Neural progenitor cell (in vitro differentiated cells): Measurements from ENCODE around the gene TMEM185B. TPM values are rescaled to one million over a fixed set of nuclear protein-coding genes. Genes with fewer than 3 reads are reported as not detected.
A peak's percentile ranks its signal among the peaks of the same experiment; 100 is the strongest.

ENCODE experiments used
- DNase-seq: peaks from one replicate; pipeline ENCODE4 v3.0.0-alpha.2; 2016; ENCODE audit warnings: low spot score
- H2AFZ ChIP-seq: fragments of 200-600 bp; sonication (generic); replicated peaks from 2 replicates; pipeline ENCODE4 v1.6.1; 2016; ENCODE audit warnings: antibody characterized with exemption
- H3F3A ChIP-seq: fragments of 200-600 bp; sonication (generic); 2 replicates; pipeline ENCODE4 v1.6.1; 2016; ENCODE audit warnings: antibody characterized with exemption, low read depth
- H3K27ac ChIP-seq: fragments of 200-600 bp; sonication (generic); 2 replicates; pipeline ENCODE4 v1.5.1; 2016; ENCODE audit warnings: mild to moderate bottlenecking
- H3K27me3 ChIP-seq: fragments of 200-600 bp; sonication (generic); 2 replicates; pipeline ENCODE4 v1.6.1; 2016; ENCODE audit warnings: mild to moderate bottlenecking, moderate library complexity
- H3K36me3 ChIP-seq: fragments of 200-600 bp; sonication (generic); 2 replicates; pipeline ENCODE4 v1.5.1; 2016
- H3K4me1 ChIP-seq: fragments of 200-600 bp; sonication (generic); 2 replicates; pipeline ENCODE4 v1.6.1; 2016; ENCODE audit warnings: mixed run types
- H3K4me2 ChIP-seq: fragments of 200-600 bp; sonication (generic); 2 replicates; pipeline ENCODE4 v1.6.1; 2016
- H3K4me3 ChIP-seq: fragments of 200-600 bp; sonication (generic); 2 replicates; pipeline ENCODE4 v1.5.1; 2016
- H3K79me2 ChIP-seq: fragments of 200-600 bp; sonication (generic); 2 replicates; pipeline ENCODE4 v1.6.1; 2016; ENCODE audit warnings: low read depth
- H3K9ac ChIP-seq: fragments of 200-600 bp; sonication (generic); 2 replicates; pipeline ENCODE4 v1.6.1; 2016
- H3K9me3 ChIP-seq: fragments of 200-600 bp; sonication (generic); 2 replicates; pipeline ENCODE4 v1.5.1; 2016; ENCODE audit warnings: low read depth
- H4K20me1 ChIP-seq: fragments of 200-600 bp; sonication (generic); 2 replicates; pipeline ENCODE4 v1.6.1; 2016; ENCODE audit warnings: low read depth
- H3K27ac Mint-ChIP-seq: 3 replicates; pipeline ENCODE4 v1.8.0; 2021; ENCODE audit warnings: mixed read lengths
- H3K27me3 Mint-ChIP-seq: 2 replicates; pipeline ENCODE4 v1.8.0; 2022; ENCODE audit warnings: low read depth, mild to moderate bottlenecking, inconsistent platforms, moderate library complexity, mixed read lengths; ENCODE audit not compliant: insufficient read depth
- H3K36me3 Mint-ChIP-seq: 3 replicates; pipeline ENCODE4 v1.8.0; 2021; ENCODE audit warnings: mixed read lengths
- H3K4me1 Mint-ChIP-seq: 3 replicates; pipeline ENCODE4 v1.8.0; 2021; ENCODE audit warnings: mixed read lengths
- H3K4me3 Mint-ChIP-seq: 3 replicates; pipeline ENCODE4 v1.8.0; 2021; ENCODE audit warnings: mild to moderate bottlenecking, moderate library complexity, mixed read lengths
- H3K9me3 Mint-ChIP-seq: 3 replicates; pipeline ENCODE4 v1.8.0; 2020; ENCODE audit warnings: mixed read lengths
- EZH2 ChIP-seq: fragments of 200-600 bp; sonication (generic); IDR thresholded peaks from 2 replicates; pipeline ENCODE4 v1.6.1; 2017; ENCODE audit warnings: antibody characterized with exemption, mild to moderate bottlenecking, moderate library complexity
- EZH2phosphoT487 ChIP-seq: fragments of 200-600 bp; sonication (generic); IDR thresholded peaks from 2 replicates; pipeline ENCODE4 v1.6.1; 2017; ENCODE audit warnings: antibody characterized with exemption
- total RNA-seq: library from RNA; depleted of rRNA; stranded (reverse); fragments of >200 nt; gene quantifications from 2 replicates; pipeline ENCODE4 v1.2.3, GENCODE V29; 2015; ENCODE audit warnings: low replicate concordance
- TF ChIP-seq, protein P1 (sequence below): fragments of 200-600 bp; sonication (generic); IDR thresholded peaks from 2 replicates; pipeline ENCODE4 v1.5.1; 2017; ENCODE audit warnings: antibody characterized with exemption, mild to moderate bottlenecking

TMEM185B gene
- total RNA-seq, 1 donor from 2014 or later: 11.1 TPM

DNA sequence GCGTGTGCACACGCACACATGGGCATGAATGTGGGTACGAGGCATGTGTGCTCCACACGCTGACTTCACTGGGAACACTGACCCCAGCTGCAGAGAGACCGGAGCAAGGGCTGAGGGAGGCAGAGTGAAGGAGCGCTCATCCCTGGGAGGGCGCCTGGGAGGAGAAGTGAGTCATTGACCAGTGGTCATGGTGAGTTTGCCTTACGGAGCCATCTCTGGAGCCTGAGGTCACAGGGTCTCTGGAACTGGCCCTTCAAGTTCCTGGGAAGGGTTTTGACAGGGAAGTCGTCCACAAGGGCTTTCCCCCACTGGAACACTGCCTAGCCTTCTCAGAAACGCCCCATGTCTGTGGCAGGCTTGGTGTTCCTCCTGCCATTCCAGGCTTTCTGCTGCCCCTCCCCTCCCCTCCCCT is 14.3 kb upstream of the TMEM185B start:
- Histone ChIP-seq H3K4me2 (peak overlapping the region; percentile 61), H3K79me2 (no peaks in the 10 kb centered on the region), H3K36me3 (no peaks in the 10 kb centered on the region), H3K4me3 (no peak overlapping the region), H4K20me1 (no peaks in the 10 kb centered on the region), H3K9me3 (no peaks in the 10 kb centered on the region), H3K27ac (peak overlapping the region; percentile 93), H3K9ac (no peak overlapping the region), H2AFZ (no peak overlapping the region), H3K4me1 (peaks cover 37% of the 10 kb centered on the region), H3K27me3 (no peaks in the 10 kb centered on the region), H3F3A (peaks cover 38% of the 10 kb centered on the region)
- peaks cover 32% of the 10 kb centered on the region for H3K4me1 Mint-ChIP-seq
- TF ChIP-seq EZH2 (no peak), EZH2phosphoT487 (no peak)
- TF ChIP-seq, protein P1, sequence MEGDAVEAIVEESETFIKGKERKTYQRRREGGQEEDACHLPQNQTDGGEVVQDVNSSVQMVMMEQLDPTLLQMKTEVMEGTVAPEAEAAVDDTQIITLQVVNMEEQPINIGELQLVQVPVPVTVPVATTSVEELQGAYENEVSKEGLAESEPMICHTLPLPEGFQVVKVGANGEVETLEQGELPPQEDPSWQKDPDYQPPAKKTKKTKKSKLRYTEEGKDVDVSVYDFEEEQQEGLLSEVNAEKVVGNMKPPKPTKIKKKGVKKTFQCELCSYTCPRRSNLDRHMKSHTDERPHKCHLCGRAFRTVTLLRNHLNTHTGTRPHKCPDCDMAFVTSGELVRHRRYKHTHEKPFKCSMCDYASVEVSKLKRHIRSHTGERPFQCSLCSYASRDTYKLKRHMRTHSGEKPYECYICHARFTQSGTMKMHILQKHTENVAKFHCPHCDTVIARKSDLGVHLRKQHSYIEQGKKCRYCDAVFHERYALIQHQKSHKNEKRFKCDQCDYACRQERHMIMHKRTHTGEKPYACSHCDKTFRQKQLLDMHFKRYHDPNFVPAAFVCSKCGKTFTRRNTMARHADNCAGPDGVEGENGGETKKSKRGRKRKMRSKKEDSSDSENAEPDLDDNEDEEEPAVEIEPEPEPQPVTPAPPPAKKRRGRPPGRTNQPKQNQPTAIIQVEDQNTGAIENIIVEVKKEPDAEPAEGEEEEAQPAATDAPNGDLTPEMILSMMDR: no peak
- peak overlapping the region; percentile 57 for H3K27ac Mint-ChIP-seq
- H3K27me3 Mint-ChIP-seq: peaks cover 8% of the 10 kb centered on the region
- peaks cover 2% of the 10 kb centered on the region for H3K9me3 Mint-ChIP-seq
- H3K4me3 Mint-ChIP-seq: no peak overlapping the region
- DNase-seq: peak; percentile 27
- no peaks in the 10 kb centered on the region for H3K36me3 Mint-ChIP-seq

DNA sequence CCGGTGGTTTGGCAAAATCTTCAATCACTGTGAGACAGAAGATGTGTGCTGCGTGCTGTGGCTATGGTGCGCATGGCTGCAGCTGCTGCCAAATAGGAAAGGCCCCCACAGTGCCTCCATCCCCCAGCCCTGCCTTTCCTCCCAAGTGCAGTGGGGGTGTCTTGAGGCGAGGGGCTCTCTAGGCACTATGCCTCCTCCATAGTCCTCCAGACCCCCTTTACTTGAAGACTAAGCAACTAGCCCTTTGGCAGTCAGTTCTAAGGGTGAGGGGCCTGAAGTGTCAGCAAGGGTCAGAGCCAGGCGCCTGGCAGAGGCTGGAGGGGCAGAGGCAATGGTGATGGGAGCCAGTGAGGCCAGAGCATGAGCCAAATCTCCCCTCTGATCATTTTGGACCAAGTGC is 13.6 kb upstream of the TMEM185B start:
- Histone ChIP-seq H3K36me3 (no peaks in the 10 kb centered on the region), H3K79me2 (no peaks in the 10 kb centered on the region), H3F3A (peaks cover 38% of the 10 kb centered on the region), H4K20me1 (no peaks in the 10 kb centered on the region), H3K4me1 (peaks cover 39% of the 10 kb centered on the region), H2AFZ (no peak overlapping the region), H3K27me3 (no peaks in the 10 kb centered on the region), H3K4me3 (no peak overlapping the region), H3K4me2 (peak overlapping the region; percentile 22), H3K9me3 (no peaks in the 10 kb centered on the region), H3K9ac (no peak overlapping the region), H3K27ac (peak overlapping the region; percentile 93)
- no peaks in the 10 kb centered on the region for H3K36me3 Mint-ChIP-seq
- peaks cover 2% of the 10 kb centered on the region for H3K9me3 Mint-ChIP-seq
- H3K27ac Mint-ChIP-seq: peak overlapping the region; percentile 57
- peaks cover 30% of the 10 kb centered on the region for H3K4me1 Mint-ChIP-seq
- no peak overlapping the region for H3K4me3 Mint-ChIP-seq
- DNase-seq: no peak
- H3K27me3 Mint-ChIP-seq: peaks cover 8% of the 10 kb centered on the region
- TF ChIP-seq EZH2: no peak
- no peak for TF ChIP-seq EZH2phosphoT487
- TF ChIP-seq, protein P1: no peak

DNA sequence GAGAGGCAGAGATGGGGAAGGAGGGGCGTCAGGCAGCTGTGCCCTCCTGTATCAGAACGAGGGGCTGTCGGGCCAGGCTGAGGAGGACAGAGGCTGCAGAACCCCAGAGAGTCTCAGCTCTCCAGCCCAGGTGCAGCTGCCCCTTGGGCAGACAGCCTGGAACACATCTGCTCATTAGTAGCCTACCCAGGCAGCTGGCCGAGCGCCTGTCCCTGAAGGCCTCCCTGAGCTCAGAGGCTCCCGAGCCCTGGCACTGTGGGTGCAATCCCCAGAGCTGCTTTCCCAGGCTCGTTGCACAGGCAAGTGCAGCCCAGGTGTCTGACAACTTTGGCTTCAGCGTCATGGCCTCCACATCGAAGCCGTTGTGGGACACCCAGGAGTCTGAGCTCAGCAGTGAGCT is 13.1 kb upstream of the TMEM185B start:
- Mint-ChIP-seq H3K4me3 (no peak overlapping the region), H3K4me1 (peaks cover 30% of the 10 kb centered on the region), H3K27me3 (peaks cover 8% of the 10 kb centered on the region), H3K27ac (no peak overlapping the region), H3K36me3 (no peaks in the 10 kb centered on the region), H3K9me3 (peaks cover 2% of the 10 kb centered on the region)
- Histone ChIP-seq H3K4me3 (no peak overlapping the region), H2AFZ (no peak overlapping the region), H3K79me2 (no peaks in the 10 kb centered on the region), H3K9me3 (no peaks in the 10 kb centered on the region), H3K27ac (no peak overlapping the region), H3K4me1 (peaks cover 39% of the 10 kb centered on the region), H3F3A (peaks cover 38% of the 10 kb centered on the region), H3K36me3 (no peaks in the 10 kb centered on the region), H4K20me1 (no peaks in the 10 kb centered on the region), H3K9ac (no peak overlapping the region), H3K4me2 (peak overlapping the region; percentile 22), H3K27me3 (no peaks in the 10 kb centered on the region)
- TF ChIP-seq, protein P1: no peak
- TF ChIP-seq EZH2phosphoT487 (no peak), EZH2 (no peak)
- no peak for DNase-seq
